Fibroblast of the aortic adventitia (primary cell): Measurements from ENCODE around the gene HLTF. TPM values are rescaled to one million over a fixed set of nuclear protein-coding genes. Genes with fewer than 3 reads are reported as not detected.

Experiments
- DNase-seq: peaks from one replicate; pipeline ENCODE4 v3.0.0-alpha.2; 2010; ENCODE audit warnings: low read depth
- H3K4me3 ChIP-seq: 2 replicates; pipeline ENCODE4 v1.5.1; 2011; ENCODE audit warnings: low read depth, mild to moderate bottlenecking, control low read depth, low read length, moderate library complexity
- small RNA-seq: library from RNA; depleted of rRNA; stranded (forward); fragments of <200 nt; gene quantifications from one replicate; pipeline ENCODE3, GENCODE V24; 2012
- total RNA-seq: library from RNA; depleted of rRNA; stranded (reverse); fragments of >200 nt; gene quantifications from 2 replicates; pipeline ENCODE4 v1.2.3, GENCODE V29; 2012; ENCODE audit warnings: low replicate concordance
- TF ChIP-seq, protein P1 (sequence below): IDR thresholded peaks from 2 replicates; pipeline ENCODE4 v1.5.1; 2011; ENCODE audit warnings: mild to moderate bottlenecking, low read length, control low read depth, inconsistent platforms; ENCODE audit not compliant: insufficient read depth

Gene HLTF
- total RNA-seq, 1 donor, result 61.4 TPM

DNA sequence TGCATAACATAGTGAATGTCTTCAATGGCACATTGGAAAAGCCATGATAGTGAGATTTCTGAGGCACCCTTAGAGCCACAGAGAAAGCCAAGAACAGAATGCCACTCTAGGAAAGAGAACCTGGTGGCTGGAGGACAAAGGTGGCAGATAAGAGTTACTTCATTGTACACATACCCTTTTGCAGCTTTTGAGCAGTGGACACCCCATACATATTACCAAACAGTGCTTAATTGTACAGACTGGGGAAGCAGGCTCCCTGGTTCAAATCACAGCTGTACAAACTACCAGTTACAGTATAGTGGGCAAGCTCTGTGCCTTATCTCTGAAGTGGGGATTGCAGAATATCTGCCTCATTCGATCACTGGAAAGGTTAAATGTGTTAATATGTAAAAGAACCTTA is 105.1 kb downstream of the HLTF start:
- no peak overlapping the region for H3K4me3 ChIP-seq
- TF ChIP-seq, protein P1, sequence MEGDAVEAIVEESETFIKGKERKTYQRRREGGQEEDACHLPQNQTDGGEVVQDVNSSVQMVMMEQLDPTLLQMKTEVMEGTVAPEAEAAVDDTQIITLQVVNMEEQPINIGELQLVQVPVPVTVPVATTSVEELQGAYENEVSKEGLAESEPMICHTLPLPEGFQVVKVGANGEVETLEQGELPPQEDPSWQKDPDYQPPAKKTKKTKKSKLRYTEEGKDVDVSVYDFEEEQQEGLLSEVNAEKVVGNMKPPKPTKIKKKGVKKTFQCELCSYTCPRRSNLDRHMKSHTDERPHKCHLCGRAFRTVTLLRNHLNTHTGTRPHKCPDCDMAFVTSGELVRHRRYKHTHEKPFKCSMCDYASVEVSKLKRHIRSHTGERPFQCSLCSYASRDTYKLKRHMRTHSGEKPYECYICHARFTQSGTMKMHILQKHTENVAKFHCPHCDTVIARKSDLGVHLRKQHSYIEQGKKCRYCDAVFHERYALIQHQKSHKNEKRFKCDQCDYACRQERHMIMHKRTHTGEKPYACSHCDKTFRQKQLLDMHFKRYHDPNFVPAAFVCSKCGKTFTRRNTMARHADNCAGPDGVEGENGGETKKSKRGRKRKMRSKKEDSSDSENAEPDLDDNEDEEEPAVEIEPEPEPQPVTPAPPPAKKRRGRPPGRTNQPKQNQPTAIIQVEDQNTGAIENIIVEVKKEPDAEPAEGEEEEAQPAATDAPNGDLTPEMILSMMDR, result no peak
- no peak for DNase-seq

Small RNAs within 50 kb of the gene (small RNA-seq; reads per million reads assigned to genes)
- gene RF00019, result not detected

Other genes with a start within 250 kb of the HLTF start
- gene CPA3, start 221.2 kb downstream of the HLTF start, total RNA-seq, result 0.18 and 1.6 TPM in 2 replicates
- 15.0 and 53.4 TPM in 2 replicates for gene GYG1, start 95.0 kb downstream of the HLTF start, total RNA-seq
- gene HPS3, start 43.1 kb upstream of the HLTF start, total RNA-seq, result 33.0 and 88.2 TPM in 2 replicates
- gene CP, start 135.3 kb upstream of the HLTF start, total RNA-seq, result 1.2 TPM in 1 of 2 replicates, not detected in the other
- gene TM4SF18, start 247.1 kb upstream of the HLTF start, total RNA-seq, result 0.27 and 1.3 TPM in 2 replicates